ENCODE data around the gene PPP2R2C. TPM values are rescaled to one million over a fixed set of nuclear protein-coding genes. Genes with fewer than 3 reads are reported as not detected.

The PPP2R2C gene
- total RNA-seq, 1 experiment from 2014 or later, result 32.9 TPM

DNA sequence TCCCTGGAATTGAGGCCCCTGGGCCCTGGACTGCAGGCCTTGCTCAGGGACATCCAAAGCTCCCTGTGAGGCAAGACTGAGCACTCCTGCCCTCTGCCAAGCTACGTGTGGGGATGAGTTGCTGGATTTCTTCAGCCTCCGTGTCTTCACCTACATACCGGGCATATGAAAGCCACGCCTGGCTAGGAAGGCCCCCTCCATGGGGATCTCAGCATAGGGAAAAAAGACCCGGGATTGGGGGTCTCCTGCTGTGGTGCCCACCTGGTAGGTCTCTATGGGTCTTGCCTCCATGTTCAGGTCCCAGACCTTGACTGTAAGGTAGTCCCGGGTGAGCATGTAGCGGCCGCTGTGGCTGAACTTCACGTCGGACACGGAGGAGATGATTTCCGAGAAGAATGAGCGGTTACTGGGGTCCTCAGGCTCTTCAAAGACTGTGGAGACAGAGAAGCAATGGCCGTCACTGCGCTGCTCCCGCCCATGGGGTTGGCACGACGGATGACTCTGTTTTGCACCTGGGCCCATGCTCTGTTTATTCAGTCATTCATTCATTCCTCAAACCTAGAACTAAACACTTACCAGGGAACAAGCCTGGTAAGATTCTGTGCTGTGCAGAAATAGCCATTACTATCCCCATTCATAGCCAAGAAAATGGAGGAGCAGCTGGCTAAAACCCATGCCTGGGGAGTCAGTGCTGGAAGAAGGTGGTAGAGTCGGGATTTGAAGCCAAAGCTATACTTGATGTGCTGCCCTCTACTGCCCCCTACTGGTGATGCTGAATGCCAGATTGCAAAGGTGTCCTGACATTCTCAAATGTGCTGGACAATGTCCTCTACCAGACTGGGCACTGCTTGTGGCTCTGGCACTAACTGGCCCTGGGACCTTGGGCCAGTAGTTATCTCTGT lies 138.9 kb downstream of the PPP2R2C start:
- Histone ChIP-seq H3K79me2 (ENCODE audit: insufficient read depth, low read length) (no peaks in the 10 kb centered on the region), H3K4me2 (ENCODE audit: low read length) (no peak overlapping the region), H3K4me3 (replicated peaks in 1 of 2; ENCODE audit: low read depth in 1 of 2, low read length in 2 of 2) (no peak overlapping the region), H3K4me1 (ENCODE audit: control insufficient read depth in 1 of 2, insufficient read depth in 2 of 2, low read length in 2 of 2) (peaks cover 11 to 16% of the 10 kb centered on the region in 2 experiments), H4K20me1 (ENCODE audit: insufficient read depth) (no peaks in the 10 kb centered on the region; the same call in 1 of the 2 replicates), H3K27ac (ENCODE audit: low read depth, low read length) (no peak overlapping the region), H2AFZ (ENCODE audit: low read depth, low read length, poor library complexity, severe bottlenecking) (no peak overlapping the region), H3K9ac (ENCODE audit: low read length) (no peak overlapping the region), H3K9me2 (ENCODE audit: insufficient read depth) (no peaks in the 10 kb centered on the region), H3K27me3 (ENCODE audit: insufficient read depth, low read length) (0 out of 2 replicates have a peak, but pooled peaks cover 3% of the 10 kb centered on the region), H3K9me3 (ENCODE audit: control insufficient read depth in 1 of 2, insufficient read depth in 1 of 2, low read depth in 1 of 2, low read length in 2 of 2) (no peaks in the 10 kb centered on the region), H3K36me3 (ENCODE audit: control insufficient read depth in 1 of 2, insufficient read depth in 2 of 2, low read length in 2 of 2) (no peaks in the 10 kb centered on the region)
- no TSS peak for BruUV-seq (replicated peaks)
- DNase-seq (ENCODE audit: low read depth, low spot score), result no peak
- ChIA-PET POLR2A (no interaction called here), CTCF (interaction anchor here (0.6 to 12.2 kb wide), 11 partner anchors 9 to 330 kb away, joined by 3 to 201 read pairs (median 7); no protein-coding TSS in a partner anchor), RAD21 (ENCODE audit: low non-redundant PET in 1 of 2, low total read pairs in 2 of 2, uncharacterized antibody in 2 of 2, unreplicated experiment in 2 of 2) (no interaction called here)
- TF ChIP-seq CBX3 (IDR thresholded peaks at IDR 0.05; ENCODE audit: low read depth) (0 out of 2 replicates have a peak, but pooled peaks have one; percentile 52), EGR1 (IDR thresholded peaks at IDR 0.05; ENCODE audit: low read depth) (no peak), SIN3A (IDR thresholded peaks at IDR 0.05; ENCODE audit: low read depth) (no peak), ZFX (IDR thresholded peaks at IDR 0.05) (no peak), SRF (IDR thresholded peaks at IDR 0.05; ENCODE audit: low read depth) (no peak), EZH2phosphoT487 (IDR thresholded peaks at IDR 0.05; ENCODE audit: borderline replicate concordance) (no peak), RAD21 (IDR thresholded peaks at IDR 0.05; ENCODE audit: low read depth) (peak; percentile 26; the same call in 1 of the 2 replicates), ZNF274 (IDR thresholded peaks at IDR 0.05; ENCODE audit: low read depth, low read length) (no peak), YY1 (IDR thresholded peaks at IDR 0.05; ENCODE audit: extremely low read depth, insufficient replicate concordance, low read depth, low read length) (no peak), CEBPB (IDR thresholded peaks at IDR 0.05; ENCODE audit: low read depth) (no peak), ELF1 (IDR thresholded peaks at IDR 0.05; ENCODE audit: borderline replicate concordance, low read depth) (no peak), POLR2AphosphoS5 (IDR thresholded peaks at IDR 0.05; ENCODE audit: low read depth, low read length) (no peak), EZH2 (IDR thresholded peaks at IDR 0.05) (no peak)
- TF ChIP-seq, protein P1, sequence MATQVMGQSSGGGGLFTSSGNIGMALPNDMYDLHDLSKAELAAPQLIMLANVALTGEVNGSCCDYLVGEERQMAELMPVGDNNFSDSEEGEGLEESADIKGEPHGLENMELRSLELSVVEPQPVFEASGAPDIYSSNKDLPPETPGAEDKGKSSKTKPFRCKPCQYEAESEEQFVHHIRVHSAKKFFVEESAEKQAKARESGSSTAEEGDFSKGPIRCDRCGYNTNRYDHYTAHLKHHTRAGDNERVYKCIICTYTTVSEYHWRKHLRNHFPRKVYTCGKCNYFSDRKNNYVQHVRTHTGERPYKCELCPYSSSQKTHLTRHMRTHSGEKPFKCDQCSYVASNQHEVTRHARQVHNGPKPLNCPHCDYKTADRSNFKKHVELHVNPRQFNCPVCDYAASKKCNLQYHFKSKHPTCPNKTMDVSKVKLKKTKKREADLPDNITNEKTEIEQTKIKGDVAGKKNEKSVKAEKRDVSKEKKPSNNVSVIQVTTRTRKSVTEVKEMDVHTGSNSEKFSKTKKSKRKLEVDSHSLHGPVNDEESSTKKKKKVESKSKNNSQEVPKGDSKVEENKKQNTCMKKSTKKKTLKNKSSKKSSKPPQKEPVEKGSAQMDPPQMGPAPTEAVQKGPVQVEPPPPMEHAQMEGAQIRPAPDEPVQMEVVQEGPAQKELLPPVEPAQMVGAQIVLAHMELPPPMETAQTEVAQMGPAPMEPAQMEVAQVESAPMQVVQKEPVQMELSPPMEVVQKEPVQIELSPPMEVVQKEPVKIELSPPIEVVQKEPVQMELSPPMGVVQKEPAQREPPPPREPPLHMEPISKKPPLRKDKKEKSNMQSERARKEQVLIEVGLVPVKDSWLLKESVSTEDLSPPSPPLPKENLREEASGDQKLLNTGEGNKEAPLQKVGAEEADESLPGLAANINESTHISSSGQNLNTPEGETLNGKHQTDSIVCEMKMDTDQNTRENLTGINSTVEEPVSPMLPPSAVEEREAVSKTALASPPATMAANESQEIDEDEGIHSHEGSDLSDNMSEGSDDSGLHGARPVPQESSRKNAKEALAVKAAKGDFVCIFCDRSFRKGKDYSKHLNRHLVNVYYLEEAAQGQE (IDR thresholded peaks at IDR 0.05; ENCODE audit: low read depth), result no peak
- TF ChIP-seq, protein P2, sequence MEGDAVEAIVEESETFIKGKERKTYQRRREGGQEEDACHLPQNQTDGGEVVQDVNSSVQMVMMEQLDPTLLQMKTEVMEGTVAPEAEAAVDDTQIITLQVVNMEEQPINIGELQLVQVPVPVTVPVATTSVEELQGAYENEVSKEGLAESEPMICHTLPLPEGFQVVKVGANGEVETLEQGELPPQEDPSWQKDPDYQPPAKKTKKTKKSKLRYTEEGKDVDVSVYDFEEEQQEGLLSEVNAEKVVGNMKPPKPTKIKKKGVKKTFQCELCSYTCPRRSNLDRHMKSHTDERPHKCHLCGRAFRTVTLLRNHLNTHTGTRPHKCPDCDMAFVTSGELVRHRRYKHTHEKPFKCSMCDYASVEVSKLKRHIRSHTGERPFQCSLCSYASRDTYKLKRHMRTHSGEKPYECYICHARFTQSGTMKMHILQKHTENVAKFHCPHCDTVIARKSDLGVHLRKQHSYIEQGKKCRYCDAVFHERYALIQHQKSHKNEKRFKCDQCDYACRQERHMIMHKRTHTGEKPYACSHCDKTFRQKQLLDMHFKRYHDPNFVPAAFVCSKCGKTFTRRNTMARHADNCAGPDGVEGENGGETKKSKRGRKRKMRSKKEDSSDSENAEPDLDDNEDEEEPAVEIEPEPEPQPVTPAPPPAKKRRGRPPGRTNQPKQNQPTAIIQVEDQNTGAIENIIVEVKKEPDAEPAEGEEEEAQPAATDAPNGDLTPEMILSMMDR (IDR thresholded peaks at IDR 0.05 in 2 of 3, conservative IDR thresholded peaks at IDR 0.05 in 1 of 3; ENCODE audit: borderline replicate concordance in 1 of 3, insufficient read depth in 1 of 3, low read depth in 2 of 3, low read length in 2 of 3), result peak; percentile 23 to 83 (median 78); a peak in 5 of 6 replicates
- TF ChIP-seq, protein P3, sequence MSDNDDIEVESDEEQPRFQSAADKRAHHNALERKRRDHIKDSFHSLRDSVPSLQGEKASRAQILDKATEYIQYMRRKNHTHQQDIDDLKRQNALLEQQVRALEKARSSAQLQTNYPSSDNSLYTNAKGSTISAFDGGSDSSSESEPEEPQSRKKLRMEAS (IDR thresholded peaks at IDR 0.05), result no peak
- TF ChIP-seq, protein P4, sequence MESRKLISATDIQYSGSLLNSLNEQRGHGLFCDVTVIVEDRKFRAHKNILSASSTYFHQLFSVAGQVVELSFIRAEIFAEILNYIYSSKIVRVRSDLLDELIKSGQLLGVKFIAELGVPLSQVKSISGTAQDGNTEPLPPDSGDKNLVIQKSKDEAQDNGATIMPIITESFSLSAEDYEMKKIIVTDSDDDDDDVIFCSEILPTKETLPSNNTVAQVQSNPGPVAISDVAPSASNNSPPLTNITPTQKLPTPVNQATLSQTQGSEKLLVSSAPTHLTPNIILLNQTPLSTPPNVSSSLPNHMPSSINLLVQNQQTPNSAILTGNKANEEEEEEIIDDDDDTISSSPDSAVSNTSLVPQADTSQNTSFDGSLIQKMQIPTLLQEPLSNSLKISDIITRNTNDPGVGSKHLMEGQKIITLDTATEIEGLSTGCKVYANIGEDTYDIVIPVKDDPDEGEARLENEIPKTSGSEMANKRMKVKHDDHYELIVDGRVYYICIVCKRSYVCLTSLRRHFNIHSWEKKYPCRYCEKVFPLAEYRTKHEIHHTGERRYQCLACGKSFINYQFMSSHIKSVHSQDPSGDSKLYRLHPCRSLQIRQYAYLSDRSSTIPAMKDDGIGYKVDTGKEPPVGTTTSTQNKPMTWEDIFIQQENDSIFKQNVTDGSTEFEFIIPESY (IDR thresholded peaks at IDR 0.05; ENCODE audit: extremely low read depth, insufficient replicate concordance, low read length), result no peak
- intact Hi-C loops (cut with micrococcal nuclease), result loop anchor here (10.0 kb wide), 1 partner anchor 351 kb away; no protein-coding TSS in a partner anchor
- ATAC-seq, result no peak; the same call in 1 of the 2 replicates

All from HCT116 (cell line).